Measurements from ENCODE around the gene TARBP2. TPM values are rescaled to one million over a fixed set of nuclear protein-coding genes. Genes with fewer than 3 reads are reported as not detected.

Gene TARBP2
- total and polyA plus RNA-seq, 2 donors from 2014 or later, result 32.5 to 36.3 TPM

- Histone ChIP-seq H3K36me3 (ENCODE audit: control insufficient read depth in 2 of 3, insufficient read depth in 3 of 3, low read length in 3 of 3) (peaks cover 0 to 10% (median 7%) of the 10 kb centered on the region in 3 donors), H3K9ac (ENCODE audit: low read length in 3 of 3) (peak overlapping the region; percentile 1 to 89 (median 77)), H3K9me3 (ENCODE audit: control insufficient read depth in 2 of 3, insufficient read depth in 1 of 3, low read length in 3 of 3) (no peaks in the 10 kb centered on the region), H3K4me1 (ENCODE audit: control insufficient read depth in 2 of 3, insufficient read depth in 2 of 3, low read depth in 1 of 3, low read length in 3 of 3) (peaks cover 2 to 27% (median 13%) of the 10 kb centered on the region in 3 donors), H3K4me3 (ENCODE audit: low read length in 3 of 3) (peak overlapping the region; percentile 78 to 86 (median 82)), H3K27ac (ENCODE audit: low read depth in 2 of 2, low read length in 2 of 2) (peak overlapping the region; percentile 98 to 100), H3K27me3 (ENCODE audit: control insufficient read depth, insufficient read depth, low read length) (no peaks in the 10 kb centered on the region)
- no peak for FAIRE-seq
- intact Hi-C loops (cut with DNase I), result no loop called here
- no peak for TF ChIP-seq CTCF (IDR thresholded peaks at IDR 0.05; ENCODE audit: borderline replicate concordance, extremely low read depth, insufficient read depth)
- DNase-seq, result peak in 1 of 5 donors; percentile 80
These were observed 615 bp downstream of the TARBP2 start for GRCh38 chr12:53501615-53502181.

- H3K27me3 ChIP-seq (ENCODE audit: control insufficient read depth, insufficient read depth, low read length), result no peaks in the 10 kb centered on the region
- no peaks in the 10 kb centered on the region for H3K9me3 ChIP-seq (ENCODE audit: control insufficient read depth in 2 of 3, insufficient read depth in 1 of 3, low read length in 3 of 3)
- H3K9ac ChIP-seq (ENCODE audit: low read length in 3 of 3), result peak overlapping the region in 1 of 3 donors; percentile 89
- intact Hi-C loops (cut with DNase I), result no loop called here
- TF ChIP-seq CTCF (IDR thresholded peaks at IDR 0.05; ENCODE audit: borderline replicate concordance, extremely low read depth, insufficient read depth), result no peak
- DNase-seq (peak in 1 of 5 donors; percentile 46), FAIRE-seq (no peak)
- peak overlapping the region; percentile 13 to 100 for H3K27ac ChIP-seq (ENCODE audit: low read depth in 2 of 2, low read length in 2 of 2)
- peaks cover 0 to 10% (median 9%) of the 10 kb centered on the region in 3 donors for H3K36me3 ChIP-seq (ENCODE audit: control insufficient read depth in 2 of 3, insufficient read depth in 3 of 3, low read length in 3 of 3)
- peaks cover 2 to 26% (median 11%) of the 10 kb centered on the region in 3 donors for H3K4me1 ChIP-seq (ENCODE audit: control insufficient read depth in 2 of 3, insufficient read depth in 2 of 3, low read depth in 1 of 3, low read length in 3 of 3)
- H3K4me3 ChIP-seq (ENCODE audit: low read length in 3 of 3), result peak overlapping the region in 2 of 3 donors; percentile 82 to 86
These were observed 1.2 kb downstream of the TARBP2 start for GRCh38 chr12:53502331-53502730.

GRCh38 chr12:53502983-53503728 lies 2.1 kb downstream of the TARBP2 start:
- H3K9ac ChIP-seq (ENCODE audit: low read length in 3 of 3), result no peak overlapping the region
- no peak overlapping the region for H3K4me3 ChIP-seq (ENCODE audit: low read length in 3 of 3)
- intact Hi-C loops (cut with DNase I), result no loop called here
- H3K36me3 ChIP-seq (ENCODE audit: control insufficient read depth in 2 of 3, insufficient read depth in 3 of 3, low read length in 3 of 3), result peaks cover 0 to 13% (median 9%) of the 10 kb centered on the region in 3 donors
- H3K27ac ChIP-seq (ENCODE audit: low read depth in 2 of 2, low read length in 2 of 2), result peak overlapping the region in 1 of 2 donors; percentile 32
- no peaks in the 10 kb centered on the region for H3K9me3 ChIP-seq (ENCODE audit: control insufficient read depth in 2 of 3, insufficient read depth in 1 of 3, low read length in 3 of 3)
- FAIRE-seq, result no peak
- peaks cover 2 to 26% (median 11%) of the 10 kb centered on the region in 3 donors for H3K4me1 ChIP-seq (ENCODE audit: control insufficient read depth in 2 of 3, insufficient read depth in 2 of 3, low read depth in 1 of 3, low read length in 3 of 3)
- peak in 1 of 5 donors; percentile 79 for DNase-seq
- no peak for TF ChIP-seq CTCF (IDR thresholded peaks at IDR 0.05; ENCODE audit: borderline replicate concordance, extremely low read depth, insufficient read depth)
- H3K27me3 ChIP-seq (ENCODE audit: control insufficient read depth, insufficient read depth, low read length), result no peaks in the 10 kb centered on the region
